AG04450 (cell line): ENCODE data around the gene KATNBL1. TPM values are rescaled to one million over a fixed set of nuclear protein-coding genes. Genes with fewer than 3 reads are reported as not detected.

Source experiments
- CTCF ChIA-PET: fragments of 300-600, 350-600 bp; formaldehyde crosslinking; extraction: SDS; loops from one replicate; lab custom pipeline; 2022; ENCODE audit warnings: antibody characterized with exemption, inconsistent platforms; lab: Charles Lee
- POLR2A ChIA-PET: fragments of 350-600 bp; formaldehyde crosslinking; extraction: SDS; loops from one replicate; lab custom pipeline; 2021; ENCODE audit warnings: antibody characterized with exemption, inconsistent platforms; lab: Yijun Ruan, JAX
- DNase-seq: peaks from one replicate; pipeline ENCODE4 v3.0.0-alpha.2; 2011; ENCODE audit warnings: low read depth, low spot score
- H3K27ac ChIP-seq: one replicate; pipeline ENCODE4 v1.5.1; 2012; ENCODE audit warnings: low read depth, low read length, control low read depth
- H3K27me3 ChIP-seq: one replicate; pipeline ENCODE4 v1.6.0; 2012; ENCODE audit warnings: low read length; ENCODE audit not compliant: control insufficient read depth, insufficient read depth
- H3K4me3 ChIP-seq: 2 replicates; pipeline ENCODE4 v1.5.1; 2011; ENCODE audit warnings: mild to moderate bottlenecking, low read depth, low read length, control low read depth
- H3K9me3 ChIP-seq: 2 replicates; pipeline ENCODE4 v1.5.1; 2012; ENCODE audit warnings: low read length; ENCODE audit not compliant: control insufficient read depth, insufficient read depth
- polyA plus RNA-seq: library from polyadenylated mRNA; depleted of rRNA; stranded (reverse); fragments of >200 nt; gene quantifications from 2 replicates; pipeline ENCODE4 v1.2.3, GENCODE V29; 2011; rRNA removed
- TF ChIP-seq, protein P1 (sequence below): IDR thresholded peaks from 2 replicates; pipeline ENCODE4 v1.5.1; 2011; ENCODE audit warnings: low read depth, low read length, control low read depth, inconsistent platforms

Gene KATNBL1
- polyA plus RNA-seq, 1 experiment = 46.6 TPM

DNA sequence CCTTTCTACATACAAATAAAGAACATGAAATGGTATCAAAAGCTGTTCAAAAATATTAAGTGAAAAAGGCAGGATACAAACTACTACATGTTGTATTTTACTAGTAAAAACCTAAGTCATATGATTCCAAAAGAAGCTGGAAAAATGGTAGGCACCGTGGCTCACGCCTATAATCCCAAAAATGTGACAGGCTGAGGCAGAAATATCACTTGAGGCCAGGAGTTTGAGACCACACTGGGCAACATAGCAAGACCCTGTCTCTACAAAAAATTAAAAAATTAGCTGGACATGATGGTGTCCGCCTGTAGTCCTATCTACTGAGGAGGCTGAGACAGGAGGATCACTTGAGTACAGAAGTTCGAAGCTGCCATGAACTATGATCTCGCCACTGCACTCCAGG lies 110.0 kb downstream of the KATNBL1 start:
- CTCF ChIA-PET = interaction anchor here (1.0 to 3.7 kb wide), 3 partner anchors 10 to 110 kb away, joined by 3 to 18 read pairs (median 4); partner anchors contain the start of gene KATNBL1
- Histone ChIP-seq H3K9me3 (no peaks in the 10 kb centered on the region; the same call in 1 of the 2 replicates), H3K27ac (no peak overlapping the region), H3K27me3 (no peaks in the 10 kb centered on the region), H3K4me3 (no peak overlapping the region)
- DNase-seq = no peak
- POLR2A ChIA-PET = no interaction called here
- TF ChIP-seq, protein P1, sequence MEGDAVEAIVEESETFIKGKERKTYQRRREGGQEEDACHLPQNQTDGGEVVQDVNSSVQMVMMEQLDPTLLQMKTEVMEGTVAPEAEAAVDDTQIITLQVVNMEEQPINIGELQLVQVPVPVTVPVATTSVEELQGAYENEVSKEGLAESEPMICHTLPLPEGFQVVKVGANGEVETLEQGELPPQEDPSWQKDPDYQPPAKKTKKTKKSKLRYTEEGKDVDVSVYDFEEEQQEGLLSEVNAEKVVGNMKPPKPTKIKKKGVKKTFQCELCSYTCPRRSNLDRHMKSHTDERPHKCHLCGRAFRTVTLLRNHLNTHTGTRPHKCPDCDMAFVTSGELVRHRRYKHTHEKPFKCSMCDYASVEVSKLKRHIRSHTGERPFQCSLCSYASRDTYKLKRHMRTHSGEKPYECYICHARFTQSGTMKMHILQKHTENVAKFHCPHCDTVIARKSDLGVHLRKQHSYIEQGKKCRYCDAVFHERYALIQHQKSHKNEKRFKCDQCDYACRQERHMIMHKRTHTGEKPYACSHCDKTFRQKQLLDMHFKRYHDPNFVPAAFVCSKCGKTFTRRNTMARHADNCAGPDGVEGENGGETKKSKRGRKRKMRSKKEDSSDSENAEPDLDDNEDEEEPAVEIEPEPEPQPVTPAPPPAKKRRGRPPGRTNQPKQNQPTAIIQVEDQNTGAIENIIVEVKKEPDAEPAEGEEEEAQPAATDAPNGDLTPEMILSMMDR = no peak

Other genes with a start within 250 kb of the KATNBL1 start
- gene CHRM5, start 241.6 kb downstream of the KATNBL1 start, polyA plus RNA-seq = 0.02 and 0.07 TPM in 2 replicates
- gene AVEN, start 170.9 kb downstream of the KATNBL1 start, polyA plus RNA-seq = 20.6 and 22.2 TPM in 2 replicates
- gene EMC7, start 108.2 kb downstream of the KATNBL1 start, polyA plus RNA-seq = 86.9 and 116 TPM in 2 replicates
- gene PGBD4, start 108.0 kb downstream of the KATNBL1 start, polyA plus RNA-seq = 1.6 and 2.2 TPM in 2 replicates
- 84.1 and 89.4 TPM in 2 replicates for gene EMC4, start 14.9 kb upstream of the KATNBL1 start, polyA plus RNA-seq
- gene SLC12A6, start 127.7 kb upstream of the KATNBL1 start, polyA plus RNA-seq = 16.0 and 19.1 TPM in 2 replicates
- gene NOP10, start 133.0 kb upstream of the KATNBL1 start, polyA plus RNA-seq = 262 and 363 TPM in 2 replicates
- gene NUTM1, start 133.2 kb upstream of the KATNBL1 start, polyA plus RNA-seq = not detected in 2 replicates
- 20.4 and 23.2 TPM in 2 replicates for gene LPCAT4, start 157.1 kb upstream of the KATNBL1 start, polyA plus RNA-seq
- 6.4 and 7.2 TPM in 2 replicates for gene GOLGA8A, start 227.7 kb upstream of the KATNBL1 start, polyA plus RNA-seq